DND-41 (cell line): Measurements from ENCODE around the gene PIGQ.
A peak's percentile ranks its signal among the peaks of the same experiment; 100 is the strongest.

Experiments
- ATAC-seq: fragments of 200-7000 bp; cut with Tn5 transposase; 3 replicates; pipeline ENCODE4 v1.9.1; 2021; ENCODE audit warnings: low read depth; ENCODE audit not compliant: insufficient read depth
- DNase-seq: peaks from one replicate; pipeline ENCODE4 v3.0.0-alpha.2; 2020
- H2AFZ ChIP-seq: 2 replicates; pipeline ENCODE4 v1.6.0; 2012; ENCODE audit warnings: low read depth, low read length
- H3K27ac ChIP-seq: 2 replicates; pipeline ENCODE4 v1.5.1; 2012; ENCODE audit warnings: low read length, inconsistent platforms
- H3K27me3 ChIP-seq: fragments of 200-600 bp; sonication (generic); 2 replicates; pipeline ENCODE4 v1.6.0; 2012; ENCODE audit warnings: low read length, mild to moderate bottlenecking, inconsistent platforms; ENCODE audit not compliant: insufficient read depth, poor library complexity
- H3K36me3 ChIP-seq: 2 replicates; pipeline ENCODE4 v1.5.1; 2012; ENCODE audit warnings: low read length, inconsistent platforms; ENCODE audit not compliant: insufficient read depth
- H3K4me1 ChIP-seq: 2 replicates; pipeline ENCODE4 v1.5.1; 2012; ENCODE audit warnings: mild to moderate bottlenecking, low read length; ENCODE audit not compliant: insufficient read depth
- H3K4me2 ChIP-seq: 2 replicates; pipeline ENCODE4 v1.6.0; 2012; ENCODE audit warnings: mild to moderate bottlenecking, moderate library complexity, low read length, inconsistent platforms; ENCODE audit not compliant: insufficient read depth
- H3K4me3 ChIP-seq, 2 experiments: fragments of 200-600 bp in 1 of 2; shearing (Covaris generic) in 1 of 2; 2 replicates each; pipeline ENCODE4 v1.5.1; 2012 to 2016; ENCODE audit warnings: inconsistent platforms in 2 of 2, low read length in 2 of 2, mild to moderate bottlenecking in 2 of 2, low read depth in 1 of 2, moderate library complexity in 1 of 2
- H3K79me2 ChIP-seq: 2 replicates; pipeline ENCODE4 v1.6.0; 2012; ENCODE audit warnings: low read length, inconsistent platforms; ENCODE audit not compliant: insufficient read depth
- H3K9ac ChIP-seq: 2 replicates; pipeline ENCODE4 v1.6.0; 2012; ENCODE audit warnings: low read depth, mild to moderate bottlenecking, inconsistent platforms, low read length, moderate library complexity
- H3K9me3 ChIP-seq: 2 replicates; pipeline ENCODE4 v1.5.1; 2012; ENCODE audit warnings: low read length, moderate library complexity, mild to moderate bottlenecking, inconsistent platforms; ENCODE audit not compliant: insufficient read depth, severe bottlenecking
- H4K20me1 ChIP-seq: 2 replicates; pipeline ENCODE4 v1.6.0; 2012; ENCODE audit warnings: low read length; ENCODE audit not compliant: insufficient read depth
- EZH2 ChIP-seq: IDR thresholded peaks from 3 replicates; pipeline ENCODE4 v1.6.1; 2012; ENCODE audit warnings: borderline replicate concordance, low read depth, mild to moderate bottlenecking, moderate library complexity, low read length, inconsistent platforms; ENCODE audit not compliant: severe bottlenecking
- TF ChIP-seq, protein P1 (sequence below): IDR thresholded peaks from 2 replicates; pipeline ENCODE4 v1.5.1; 2012; ENCODE audit warnings: borderline replicate concordance, low read length, moderate library complexity, mild to moderate bottlenecking; ENCODE audit not compliant: poor library complexity, severe bottlenecking; ENCODE audit errors: extremely low read depth

Gene PIGQ

GRCh38 chr16:576823-577201 is 7.0 kb downstream of the PIGQ start:
- no peak overlapping the region for H3K9ac ChIP-seq
- peaks cover 60% of the 10 kb centered on the region for H3K36me3 ChIP-seq
- no peak overlapping the region for H3K4me3 ChIP-seq
- H3K27ac ChIP-seq: 0 out of 2 replicates have a peak overlapping the region, but pooled peaks have one; percentile 44
- H3K27me3 ChIP-seq: no peaks in the 10 kb centered on the region
- peak; percentile 36; the same call in 1 of the 3 replicates for ATAC-seq
- peak; percentile 21 for DNase-seq
- peaks cover 21% of the 10 kb centered on the region for H4K20me1 ChIP-seq
- TF ChIP-seq, protein P1, sequence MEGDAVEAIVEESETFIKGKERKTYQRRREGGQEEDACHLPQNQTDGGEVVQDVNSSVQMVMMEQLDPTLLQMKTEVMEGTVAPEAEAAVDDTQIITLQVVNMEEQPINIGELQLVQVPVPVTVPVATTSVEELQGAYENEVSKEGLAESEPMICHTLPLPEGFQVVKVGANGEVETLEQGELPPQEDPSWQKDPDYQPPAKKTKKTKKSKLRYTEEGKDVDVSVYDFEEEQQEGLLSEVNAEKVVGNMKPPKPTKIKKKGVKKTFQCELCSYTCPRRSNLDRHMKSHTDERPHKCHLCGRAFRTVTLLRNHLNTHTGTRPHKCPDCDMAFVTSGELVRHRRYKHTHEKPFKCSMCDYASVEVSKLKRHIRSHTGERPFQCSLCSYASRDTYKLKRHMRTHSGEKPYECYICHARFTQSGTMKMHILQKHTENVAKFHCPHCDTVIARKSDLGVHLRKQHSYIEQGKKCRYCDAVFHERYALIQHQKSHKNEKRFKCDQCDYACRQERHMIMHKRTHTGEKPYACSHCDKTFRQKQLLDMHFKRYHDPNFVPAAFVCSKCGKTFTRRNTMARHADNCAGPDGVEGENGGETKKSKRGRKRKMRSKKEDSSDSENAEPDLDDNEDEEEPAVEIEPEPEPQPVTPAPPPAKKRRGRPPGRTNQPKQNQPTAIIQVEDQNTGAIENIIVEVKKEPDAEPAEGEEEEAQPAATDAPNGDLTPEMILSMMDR: no peak
- no peak for TF ChIP-seq EZH2
- no peak overlapping the region for H2AFZ ChIP-seq
- H3K9me3 ChIP-seq: no peaks in the 10 kb centered on the region
- H3K4me1 ChIP-seq: 0 out of 2 replicates have a peak, but pooled peaks cover 4% of the 10 kb centered on the region
- no peak overlapping the region for H3K4me2 ChIP-seq
- H3K79me2 ChIP-seq: peaks cover 14% of the 10 kb centered on the region

GRCh38 chr16:577796-578195 is 8.0 kb downstream of the PIGQ start:
- ATAC-seq (no peak), DNase-seq (no peak)
- Histone ChIP-seq H3K27me3 (no peaks in the 10 kb centered on the region), H4K20me1 (peaks cover 13% of the 10 kb centered on the region), H2AFZ (no peak overlapping the region), H3K9me3 (no peaks in the 10 kb centered on the region), H3K36me3 (peaks cover 53% of the 10 kb centered on the region), H3K4me3 (no peak overlapping the region), H3K9ac (no peak overlapping the region), H3K4me2 (no peak overlapping the region), H3K4me1 (no peaks in the 10 kb centered on the region), H3K79me2 (peaks cover 4% of the 10 kb centered on the region; the same call in 1 of the 2 replicates), H3K27ac (no peak overlapping the region)
- TF ChIP-seq EZH2: no peak
- TF ChIP-seq, protein P1: no peak

DNA sequence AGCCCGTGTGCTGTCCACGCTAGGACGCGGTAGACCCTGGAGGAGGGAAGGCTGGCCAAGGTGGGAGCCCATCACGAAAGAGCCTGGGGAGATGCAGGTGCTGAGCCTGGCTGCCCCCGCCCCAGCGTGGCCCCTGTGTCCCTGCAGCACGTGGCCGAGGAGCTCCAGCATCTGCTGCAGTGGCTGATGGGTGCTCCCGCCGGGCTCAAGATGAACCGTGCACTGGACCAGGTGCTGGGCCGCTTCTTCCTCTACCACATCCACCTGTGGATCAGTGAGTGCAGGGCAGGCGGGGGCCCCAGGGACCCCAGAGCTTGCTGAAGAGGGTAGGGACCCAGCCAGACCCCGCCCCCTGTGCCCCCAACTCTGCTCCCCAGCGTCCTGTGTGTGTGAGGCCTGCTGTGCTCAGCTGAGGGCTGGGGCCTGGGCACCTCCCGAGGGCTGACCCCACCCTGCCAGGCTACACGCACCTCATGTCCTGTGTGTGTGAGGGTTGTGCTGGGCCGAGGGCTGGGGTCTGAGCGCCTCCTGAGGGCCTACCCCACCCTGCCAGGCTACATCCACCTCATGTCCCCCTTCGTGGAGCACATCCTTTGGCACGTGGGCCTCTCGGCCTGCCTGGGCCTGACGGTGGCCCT is 8.6 kb downstream of the PIGQ start:
- H3K36me3 ChIP-seq: peaks cover 57% of the 10 kb centered on the region
- no peak overlapping the region for H2AFZ ChIP-seq
- peaks cover 4% of the 10 kb centered on the region; the same call in 1 of the 2 replicates for H3K79me2 ChIP-seq
- no peak overlapping the region for H3K4me2 ChIP-seq
- no peak for ATAC-seq
- TF ChIP-seq, protein P1: no peak
- no peak for TF ChIP-seq EZH2
- H4K20me1 ChIP-seq: peaks cover 16% of the 10 kb centered on the region
- H3K9me3 ChIP-seq: no peaks in the 10 kb centered on the region
- no peak overlapping the region for H3K9ac ChIP-seq
- DNase-seq: no peak
- no peaks in the 10 kb centered on the region for H3K4me1 ChIP-seq
- H3K27me3 ChIP-seq: no peaks in the 10 kb centered on the region
- H3K4me3 ChIP-seq: no peak overlapping the region
- H3K27ac ChIP-seq: no peak overlapping the region
